Measurements from ENCODE around the gene OR6S1. TPM values are rescaled to one million over a fixed set of nuclear protein-coding genes. Genes with fewer than 3 reads are reported as not detected.
"Not testable (repeated sequence)": the region's sequence is repeated elsewhere in the genome, so short reads cannot be mapped to it uniquely, and the experiment has no call there.

Gene OR6S1
- total RNA-seq, 2 experiments from 2014 or later = not detected

DNA sequence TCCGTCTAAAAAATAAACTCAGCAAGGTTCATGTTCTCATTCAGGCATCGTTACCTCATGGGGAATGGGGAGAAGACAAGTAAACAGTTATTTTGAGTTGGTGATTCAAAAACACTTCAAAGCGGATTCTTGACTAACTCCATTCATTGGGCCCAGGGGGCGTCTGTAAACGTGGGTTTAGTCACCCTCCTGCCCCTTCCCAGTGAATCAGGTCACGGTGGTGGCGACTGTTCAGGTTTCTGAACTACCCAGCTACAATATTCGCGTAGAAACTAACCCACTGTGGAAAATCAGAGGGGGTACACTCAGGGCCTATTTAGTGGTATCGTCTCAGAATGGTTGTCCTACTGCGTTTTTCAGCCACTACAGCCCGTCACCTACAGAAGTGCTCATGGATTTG is 15.2 kb downstream of the OR6S1 start:
- ATAC-seq (no peak), DNase-seq (peak; percentile 35)
- POLR2A ChIA-PET = no interaction called here
- H3K4me3 Mint-ChIP-seq = peak overlapping the region; percentile 74
- CTCF ChIA-PET = interaction anchor here (1.4 kb wide), 1 partner anchor 96 kb away, joined by 3 read pairs; no protein-coding TSS in a partner anchor
- H3K4me1 Mint-ChIP-seq (ENCODE audit: low read depth) = peaks cover 64% of the 10 kb centered on the region
- no peak overlapping the region for H3K27ac Mint-ChIP-seq
- peaks cover 40% of the 10 kb centered on the region for H3K27me3 Mint-ChIP-seq
- no peaks in the 10 kb centered on the region for H3K36me3 Mint-ChIP-seq (ENCODE audit: low read depth)
- TF ChIP-seq, protein P1, sequence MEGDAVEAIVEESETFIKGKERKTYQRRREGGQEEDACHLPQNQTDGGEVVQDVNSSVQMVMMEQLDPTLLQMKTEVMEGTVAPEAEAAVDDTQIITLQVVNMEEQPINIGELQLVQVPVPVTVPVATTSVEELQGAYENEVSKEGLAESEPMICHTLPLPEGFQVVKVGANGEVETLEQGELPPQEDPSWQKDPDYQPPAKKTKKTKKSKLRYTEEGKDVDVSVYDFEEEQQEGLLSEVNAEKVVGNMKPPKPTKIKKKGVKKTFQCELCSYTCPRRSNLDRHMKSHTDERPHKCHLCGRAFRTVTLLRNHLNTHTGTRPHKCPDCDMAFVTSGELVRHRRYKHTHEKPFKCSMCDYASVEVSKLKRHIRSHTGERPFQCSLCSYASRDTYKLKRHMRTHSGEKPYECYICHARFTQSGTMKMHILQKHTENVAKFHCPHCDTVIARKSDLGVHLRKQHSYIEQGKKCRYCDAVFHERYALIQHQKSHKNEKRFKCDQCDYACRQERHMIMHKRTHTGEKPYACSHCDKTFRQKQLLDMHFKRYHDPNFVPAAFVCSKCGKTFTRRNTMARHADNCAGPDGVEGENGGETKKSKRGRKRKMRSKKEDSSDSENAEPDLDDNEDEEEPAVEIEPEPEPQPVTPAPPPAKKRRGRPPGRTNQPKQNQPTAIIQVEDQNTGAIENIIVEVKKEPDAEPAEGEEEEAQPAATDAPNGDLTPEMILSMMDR (IDR thresholded peaks at IDR 0.05) = no peak
- no peaks in the 10 kb centered on the region for H3K9me3 Mint-ChIP-seq
- intact Hi-C loops (cut with micrococcal nuclease) = no loop called here

DNA sequence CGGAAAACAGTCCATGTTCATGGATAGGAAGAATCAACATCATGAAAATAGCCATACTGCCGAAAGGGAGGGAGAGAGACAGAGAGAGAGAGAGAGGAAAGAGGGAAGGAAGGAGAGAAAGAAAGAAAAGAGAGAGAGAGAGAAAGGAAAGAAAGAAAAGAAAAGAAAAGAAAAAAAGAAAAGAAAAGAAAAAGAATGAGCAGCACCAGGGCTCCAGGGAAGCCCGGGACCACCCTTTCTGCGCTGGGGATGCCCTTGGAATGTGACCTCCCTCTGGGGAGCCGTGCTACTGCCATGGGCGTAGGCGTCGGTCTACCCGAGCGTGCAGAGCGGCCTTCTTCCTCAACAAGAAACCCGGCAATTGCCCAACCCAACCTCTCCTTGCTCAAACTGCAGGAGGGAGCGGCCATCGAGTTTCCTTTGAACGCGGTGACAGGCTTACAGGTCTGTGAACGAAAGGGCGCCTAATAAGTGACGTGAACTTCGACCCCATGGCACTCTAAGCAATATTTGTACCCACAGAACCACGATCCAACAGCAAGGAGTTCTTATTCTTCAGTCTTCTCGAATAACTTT is 16.9 kb downstream of the OR6S1 start:
- H3K27ac Mint-ChIP-seq = peak overlapping the region; percentile 56
- H3K36me3 Mint-ChIP-seq (ENCODE audit: low read depth) = no peaks in the 10 kb centered on the region
- peak overlapping the region; percentile 74 for H3K4me3 Mint-ChIP-seq
- peak; percentile 67 for DNase-seq
- POLR2A ChIA-PET = no interaction called here
- intact Hi-C loops (cut with micrococcal nuclease) = no loop called here
- H3K4me1 Mint-ChIP-seq (ENCODE audit: low read depth) = peaks cover 56% of the 10 kb centered on the region
- ATAC-seq = peak; percentile 34
- TF ChIP-seq, protein P1 (IDR thresholded peaks at IDR 0.05) = no peak
- CTCF ChIA-PET = interaction anchor here (0.9 to 1.2 kb wide), 2 partner anchors 10 to 66 kb away, joined by 3 to 4 read pairs; no protein-coding TSS in a partner anchor
- peaks cover 37% of the 10 kb centered on the region for H3K27me3 Mint-ChIP-seq
- no peaks in the 10 kb centered on the region for H3K9me3 Mint-ChIP-seq

DNA sequence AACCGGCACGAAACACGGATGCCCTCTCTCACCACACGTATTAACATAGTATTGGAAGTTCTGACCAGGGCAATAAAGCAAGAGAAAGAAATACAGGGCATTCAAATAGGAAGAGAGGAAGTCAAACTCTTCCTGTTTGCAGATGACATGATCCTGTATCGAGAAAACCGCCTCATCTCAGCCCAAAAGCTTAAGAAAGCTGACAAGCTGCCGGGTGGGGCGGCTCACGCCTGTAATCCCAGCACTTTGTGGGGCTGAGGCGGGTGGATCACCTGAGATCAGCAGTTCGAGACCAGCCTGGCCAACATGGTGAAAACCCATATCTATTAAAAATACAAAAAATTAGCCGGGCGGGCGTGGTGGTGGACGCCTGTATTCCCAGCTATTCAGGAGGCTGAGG is 17.7 kb downstream of the OR6S1 start:
- TF ChIP-seq, protein P1 (IDR thresholded peaks at IDR 0.05) = no peak
- peak overlapping the region; percentile 74 for H3K4me3 Mint-ChIP-seq
- H3K9me3 Mint-ChIP-seq = no peaks in the 10 kb centered on the region
- H3K27ac Mint-ChIP-seq = no peak overlapping the region
- no peaks in the 10 kb centered on the region for H3K36me3 Mint-ChIP-seq (ENCODE audit: low read depth)
- CTCF ChIA-PET = interaction anchor here (0.6 to 2.7 kb wide), 5 partner anchors 9 to 162 kb away, joined by 3 to 13 read pairs (median 4); partner anchors contain the start of gene PIP4P1
- POLR2A ChIA-PET = no interaction called here
- intact Hi-C loops (cut with micrococcal nuclease) = no loop called here
- H3K27me3 Mint-ChIP-seq = peaks cover 33% of the 10 kb centered on the region
- no peak for ATAC-seq
- peaks cover 53% of the 10 kb centered on the region for H3K4me1 Mint-ChIP-seq (ENCODE audit: low read depth)
- DNase-seq = peak; percentile 29

DNA sequence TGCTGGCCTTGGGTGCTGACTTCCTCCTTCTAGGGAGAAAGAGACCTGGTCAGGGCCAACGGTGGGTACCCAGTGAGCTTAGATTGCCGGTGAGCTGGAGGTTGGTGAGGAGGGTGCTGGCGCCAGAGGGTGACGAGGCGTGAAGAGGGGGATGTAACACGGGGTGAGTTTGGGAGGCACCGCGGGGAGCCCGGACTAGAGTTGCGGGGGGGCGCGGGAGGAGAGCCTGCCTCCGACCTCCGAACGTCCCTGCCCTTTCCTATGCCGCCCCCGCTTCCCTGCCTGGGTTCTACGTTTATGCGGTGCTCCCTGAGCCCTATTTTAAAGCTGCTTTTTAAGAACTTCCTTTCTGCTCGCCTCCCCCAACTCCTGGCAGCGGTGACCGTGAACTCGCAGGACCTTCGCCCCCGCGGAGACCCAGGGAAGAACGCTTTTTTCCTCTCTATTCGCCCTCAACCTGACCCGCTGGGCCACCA is 18.6 kb downstream of the OR6S1 start:
- TF ChIP-seq, protein P1 (IDR thresholded peaks at IDR 0.05) = no peak
- Mint-ChIP-seq H3K27me3 (peaks cover 25% of the 10 kb centered on the region), H3K27ac (no peak overlapping the region), H3K36me3 (ENCODE audit: low read depth) (no peaks in the 10 kb centered on the region), H3K9me3 (no peaks in the 10 kb centered on the region), H3K4me1 (ENCODE audit: low read depth) (peaks cover 49% of the 10 kb centered on the region), H3K4me3 (peak overlapping the region; percentile 33)
- CTCF ChIA-PET = interaction anchor here (0.7 to 2.7 kb wide), 8 partner anchors 10 to 295 kb away, joined by 3 to 13 read pairs (median 4); partner anchors contain the start of gene PIP4P1
- ATAC-seq = peak; percentile 41
- intact Hi-C loops (cut with micrococcal nuclease) = no loop called here
- DNase-seq = peak; percentile 43
- POLR2A ChIA-PET = interaction anchor here (1.2 to 2.7 kb wide), 2 partner anchors 8 to 10 kb away, joined by 6 to 11 read pairs; no protein-coding TSS in a partner anchor

DNA sequence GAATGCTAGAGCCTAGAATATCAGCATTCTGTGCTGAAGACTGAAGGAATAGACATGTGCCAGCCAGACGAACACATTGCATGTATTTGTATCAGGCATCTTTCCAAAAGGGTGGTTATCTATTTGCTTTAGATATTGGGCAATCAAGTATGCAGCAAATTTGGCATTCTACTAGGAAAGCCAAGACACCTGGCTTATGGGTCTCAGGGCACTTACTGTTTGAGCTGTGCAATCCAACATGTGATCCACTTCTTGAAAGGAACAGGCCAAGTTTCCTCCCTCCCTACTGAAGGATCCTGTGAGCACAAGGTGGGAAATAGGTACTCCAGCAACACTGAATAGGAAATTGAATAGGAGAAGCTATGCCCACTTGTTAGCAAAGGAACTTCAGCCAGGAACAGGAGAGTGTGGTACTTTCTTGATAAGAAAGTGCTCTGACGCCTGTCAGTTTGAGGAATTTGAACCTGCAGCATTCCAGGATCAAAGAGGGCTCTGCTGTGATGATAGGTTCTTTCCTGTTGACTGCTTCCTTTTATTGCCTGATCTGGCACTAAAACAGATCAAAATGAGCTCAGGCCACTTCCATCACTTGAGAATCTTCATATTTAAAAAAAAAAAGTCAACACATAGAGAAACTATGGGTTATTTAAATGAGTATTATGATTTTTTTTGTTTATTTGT is 20.6 kb downstream of the OR6S1 start:
- TF ChIP-seq, protein P1 (IDR thresholded peaks at IDR 0.05) = no peak
- Mint-ChIP-seq H3K9me3 (no peaks in the 10 kb centered on the region), H3K4me1 (ENCODE audit: low read depth) (peaks cover 34% of the 10 kb centered on the region), H3K27ac (no peak overlapping the region), H3K27me3 (peaks cover 16% of the 10 kb centered on the region), H3K4me3 (no peak overlapping the region), H3K36me3 (ENCODE audit: low read depth) (no peaks in the 10 kb centered on the region)
- ChIA-PET CTCF (no interaction called here), POLR2A (interaction anchor here (1.1 to 2.7 kb wide), 3 partner anchors 8 to 278 kb away, joined by 3 to 11 read pairs (median 3); partner anchors contain the start of gene PARP2)
- ATAC-seq (no peak), DNase-seq (no peak)
- intact Hi-C loops (cut with micrococcal nuclease) = no loop called here

DNA sequence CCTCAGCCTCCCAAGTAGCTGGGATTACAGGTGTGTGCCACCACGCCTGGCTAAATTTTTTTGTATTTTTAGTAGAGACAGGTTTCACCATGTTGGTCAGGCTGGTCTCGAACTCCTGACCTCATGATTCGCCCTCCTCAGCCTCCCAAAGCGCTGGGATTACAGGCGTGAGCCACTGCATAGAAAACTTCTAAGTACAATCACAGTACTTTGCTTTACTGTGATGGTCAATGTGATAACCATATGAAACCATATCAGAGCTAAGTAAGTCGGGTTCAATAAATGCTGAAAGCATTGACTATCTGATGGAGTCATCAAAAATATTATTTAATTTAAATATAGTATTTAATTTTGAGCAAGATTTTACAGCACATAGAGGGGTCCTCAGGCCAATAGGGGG is 21.8 kb downstream of the OR6S1 start:
- H3K36me3 Mint-ChIP-seq (ENCODE audit: low read depth); H3K4me3 Mint-ChIP-seq; H3K27me3 Mint-ChIP-seq; DNase-seq; ATAC-seq; H3K27ac Mint-ChIP-seq; H3K9me3 Mint-ChIP-seq; intact Hi-C loops (cut with micrococcal nuclease); POLR2A ChIA-PET: not testable (repeated sequence)
- CTCF ChIA-PET = interaction anchor here (1.0 kb wide), 1 partner anchor 78 kb away, joined by 3 read pairs; no protein-coding TSS in a partner anchor
- peaks cover 27% of the 10 kb centered on the region for H3K4me1 Mint-ChIP-seq (ENCODE audit: low read depth)
